Measurements from ENCODE around the gene DCP2. TPM values are rescaled to one million over a fixed set of nuclear protein-coding genes. Genes with fewer than 3 reads are reported as not detected.

DCP2 gene
- total RNA-seq, 1 donor from 2014 or later = 39.7 TPM

DNA sequence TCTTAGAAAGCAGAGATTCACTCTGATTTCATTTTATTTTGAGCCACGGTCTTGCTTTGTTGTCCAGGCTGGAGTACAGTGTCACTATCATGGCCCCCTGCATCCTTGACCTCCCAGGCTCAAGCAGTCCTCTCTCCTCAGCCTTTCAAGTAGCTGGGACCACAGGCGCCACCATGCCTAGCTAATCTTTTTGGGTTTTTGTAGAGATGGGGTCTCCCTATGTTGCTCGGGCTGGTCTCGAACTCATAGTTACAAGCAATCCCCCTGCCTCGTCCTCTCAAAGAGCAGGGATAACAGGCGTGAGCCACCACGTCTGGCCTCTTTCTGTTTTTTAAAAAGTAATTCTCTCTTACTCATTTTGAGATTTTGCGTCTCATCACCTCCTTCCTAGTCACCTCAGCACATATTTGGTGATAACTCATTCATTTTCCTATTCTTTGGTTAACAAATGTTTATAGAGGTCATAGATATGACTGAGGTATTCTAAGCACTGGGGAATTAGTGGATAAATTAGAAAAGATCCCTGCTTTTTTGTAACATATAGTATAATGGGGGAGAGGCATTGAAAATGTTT, 10.8 kb upstream of the DCP2 start:
- DNase-seq (ENCODE audit: low read depth, low spot score) = no peak

DNA sequence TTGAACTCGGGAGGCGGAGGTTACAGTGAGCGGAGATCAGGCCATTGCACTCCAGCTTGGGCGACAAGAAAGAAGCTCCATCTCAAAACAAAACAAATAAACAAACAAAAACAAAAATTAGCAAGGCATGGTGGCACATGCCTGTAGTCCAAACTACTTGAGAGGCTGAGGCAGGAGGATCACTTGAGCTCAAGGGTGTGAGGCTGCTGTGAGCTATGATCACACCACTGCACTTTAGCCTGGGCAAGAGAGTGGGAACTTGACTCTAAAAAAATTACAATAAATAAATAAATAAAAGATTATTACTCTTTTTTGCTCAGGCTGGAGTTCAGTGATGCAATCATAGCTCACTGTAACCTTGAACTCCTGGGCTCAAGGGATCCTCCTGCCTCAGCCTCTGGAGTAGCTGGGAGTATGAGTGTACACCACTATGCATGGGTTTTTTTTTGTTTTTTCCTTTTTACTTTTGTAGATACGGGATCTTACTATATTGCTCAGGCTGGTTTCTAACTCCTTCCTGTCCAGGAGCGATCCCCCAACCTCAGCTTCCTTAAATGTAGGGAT, 9.0 kb upstream of the DCP2 start:
- no peak for DNase-seq (ENCODE audit: low read depth, low spot score)

DNA sequence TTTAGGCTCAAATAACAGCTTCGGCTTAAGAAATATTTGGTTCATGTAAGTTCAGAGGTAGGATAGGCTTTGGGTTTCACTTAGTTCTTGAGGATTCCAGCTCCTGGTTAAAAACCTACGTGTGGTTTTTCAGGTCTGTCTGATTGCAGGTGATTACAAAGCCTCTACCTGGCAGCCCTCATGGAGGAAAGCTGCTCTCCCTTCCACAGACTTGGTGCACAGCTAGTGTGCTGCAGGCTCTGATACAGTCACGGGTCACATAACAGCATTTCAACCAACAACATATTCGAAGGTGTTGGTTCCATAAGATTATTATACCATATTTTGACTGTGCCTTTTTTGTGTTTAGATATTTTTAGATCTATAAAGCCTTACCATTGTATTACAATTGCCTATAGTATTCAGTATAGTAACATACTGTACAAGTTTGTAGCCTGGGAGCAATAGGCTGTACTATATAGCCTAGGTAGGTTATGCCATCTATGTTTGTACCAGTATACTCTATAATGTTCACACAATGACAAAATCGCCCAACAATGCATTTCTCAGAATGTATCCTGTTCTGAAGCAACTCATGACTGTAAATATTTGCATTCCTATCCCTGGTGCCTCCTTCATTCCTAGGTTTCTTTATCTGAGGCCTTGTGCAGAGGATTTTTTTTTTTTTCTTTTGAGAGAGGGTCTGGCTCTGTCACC, 8.0 kb upstream of the DCP2 start:
- DNase-seq (ENCODE audit: low read depth, low spot score) = no peak

DNA sequence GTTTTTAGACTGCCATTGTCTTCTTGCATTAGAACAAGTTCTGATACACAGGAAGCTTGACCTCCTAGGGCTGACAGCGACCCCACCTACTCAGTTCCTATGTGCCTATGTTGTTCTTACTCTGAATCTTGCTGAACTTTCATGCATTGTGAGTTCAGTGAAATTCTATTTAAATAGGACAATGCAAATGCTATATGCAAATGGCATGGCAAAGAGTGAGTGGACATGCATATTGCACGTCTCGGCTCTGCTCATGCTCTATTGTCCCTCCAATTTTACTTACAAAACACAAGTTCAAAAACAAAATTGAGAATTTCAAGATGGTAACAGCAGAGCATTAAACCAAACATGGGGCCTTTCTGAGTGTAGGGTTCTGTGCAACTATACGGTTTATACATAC, 5.3 kb upstream of the DCP2 start:
- no peak for DNase-seq (ENCODE audit: low read depth, low spot score)

DNA sequence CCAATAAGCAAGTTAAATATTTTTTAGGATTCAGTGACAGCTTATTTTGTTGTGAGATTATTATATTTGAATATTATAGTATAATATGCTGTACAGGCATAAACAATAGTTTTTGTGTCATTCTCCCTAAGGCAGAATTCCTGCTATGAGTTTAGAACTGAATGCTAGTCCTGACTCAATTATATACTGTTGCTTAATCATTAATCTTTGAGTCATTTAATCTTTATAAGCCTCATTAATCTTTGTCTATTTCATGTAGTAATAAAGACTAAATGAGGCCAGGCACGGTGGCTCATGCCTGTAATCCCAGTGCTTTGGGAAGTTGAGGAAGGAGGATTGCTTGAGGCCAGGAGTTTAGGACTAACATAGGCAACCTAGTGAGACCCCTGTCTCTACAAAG, 3.6 kb upstream of the DCP2 start:
- no peak for DNase-seq (ENCODE audit: low read depth, low spot score)

DNA sequence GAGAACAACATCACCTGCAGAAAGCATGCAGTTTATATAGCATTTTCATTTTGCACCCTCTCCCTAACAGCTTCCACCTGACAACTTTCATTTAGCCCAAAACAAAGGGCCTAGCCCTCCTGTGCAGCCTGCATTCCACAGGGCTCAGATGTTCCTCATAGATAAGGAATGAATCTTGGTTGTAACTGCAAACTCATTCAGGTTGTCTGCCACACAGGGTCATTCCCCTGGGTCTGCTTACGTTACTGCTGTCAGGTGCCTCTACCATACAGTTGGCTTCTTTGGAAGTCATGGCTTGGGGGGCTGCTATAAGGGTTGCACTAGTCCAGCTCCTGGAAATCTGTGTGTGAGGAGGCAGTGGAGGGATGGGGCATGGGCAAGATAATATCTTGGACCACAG, 2.7 kb upstream of the DCP2 start:
- no peak for DNase-seq (ENCODE audit: low read depth, low spot score)

DNA sequence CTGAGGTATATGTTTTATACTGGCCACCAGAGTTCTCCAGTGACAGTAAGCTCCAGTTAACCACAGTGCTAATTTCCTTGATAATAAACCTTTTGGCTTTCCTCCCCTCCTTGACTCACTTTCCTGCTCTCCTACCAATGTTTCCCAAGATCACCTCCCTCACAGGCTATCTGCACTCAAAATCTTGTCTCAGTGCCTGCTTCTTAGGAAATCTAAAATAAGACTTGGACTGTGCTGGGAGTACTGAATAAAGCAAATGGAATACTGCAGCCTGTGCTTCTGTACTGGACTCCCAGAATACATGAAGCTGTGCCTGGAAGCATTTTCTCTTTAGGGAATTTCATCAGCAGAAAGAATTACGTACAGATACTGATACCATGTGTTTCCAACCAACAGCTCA, 1.7 kb upstream of the DCP2 start:
- no peak for DNase-seq (ENCODE audit: low read depth, low spot score)

DNA sequence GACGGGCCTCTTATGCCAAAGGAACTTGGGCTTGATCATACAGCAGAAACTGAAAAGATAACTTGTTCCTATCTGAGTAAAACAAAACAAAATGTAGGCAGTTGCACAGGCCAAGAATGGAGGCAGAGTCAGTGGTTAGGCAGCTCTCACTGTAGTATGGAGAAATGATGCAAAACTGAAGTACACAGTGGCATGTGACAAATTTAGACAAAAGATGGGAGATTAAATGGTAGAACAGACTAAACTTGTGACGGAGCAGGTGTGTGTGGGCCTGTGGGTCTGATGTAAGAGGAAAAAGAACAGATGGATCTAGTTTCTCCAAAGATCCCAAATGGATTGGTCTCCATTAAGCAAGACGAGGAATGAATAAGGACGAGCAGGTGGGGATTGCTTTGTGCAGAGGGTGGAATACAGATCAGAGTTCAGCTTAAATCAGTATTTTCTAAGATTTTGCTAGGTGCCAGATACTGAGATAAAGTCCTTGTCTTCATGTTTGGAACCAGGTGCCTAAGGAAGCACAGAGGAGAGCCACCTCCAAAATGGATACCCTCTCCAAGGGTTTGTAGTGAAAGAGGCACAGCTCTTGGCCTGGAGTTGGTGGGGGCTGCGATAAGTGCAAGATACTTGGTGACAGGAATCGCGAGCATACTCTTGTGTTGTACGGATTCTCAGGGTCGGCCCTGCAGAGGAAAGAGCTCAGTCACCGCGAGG, 722 bp upstream of the DCP2 start:
- no peak for DNase-seq (ENCODE audit: low read depth, low spot score)

DNA sequence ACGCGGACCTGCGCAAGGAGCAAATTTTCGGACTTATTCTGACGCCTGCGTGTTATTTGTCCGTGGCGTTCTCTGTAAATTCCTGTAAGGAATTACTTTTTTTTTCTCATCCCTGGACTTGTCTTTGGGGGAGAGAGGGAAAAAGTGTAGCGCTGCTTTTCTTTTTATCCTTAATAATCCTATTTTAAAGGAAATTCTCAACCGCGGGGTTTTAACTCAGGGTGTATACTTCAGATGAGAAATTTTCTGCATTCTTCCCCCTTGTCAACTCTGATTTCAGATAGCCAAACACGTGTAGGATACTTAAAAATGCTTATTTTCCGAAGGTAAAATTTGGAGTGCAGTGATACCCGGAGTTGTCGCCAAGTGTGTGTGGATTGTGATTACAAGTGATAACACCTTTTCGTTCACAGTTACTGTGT, 853 bp downstream of the DCP2 start:
- DNase-seq (ENCODE audit: low read depth, low spot score) = no peak

DNA sequence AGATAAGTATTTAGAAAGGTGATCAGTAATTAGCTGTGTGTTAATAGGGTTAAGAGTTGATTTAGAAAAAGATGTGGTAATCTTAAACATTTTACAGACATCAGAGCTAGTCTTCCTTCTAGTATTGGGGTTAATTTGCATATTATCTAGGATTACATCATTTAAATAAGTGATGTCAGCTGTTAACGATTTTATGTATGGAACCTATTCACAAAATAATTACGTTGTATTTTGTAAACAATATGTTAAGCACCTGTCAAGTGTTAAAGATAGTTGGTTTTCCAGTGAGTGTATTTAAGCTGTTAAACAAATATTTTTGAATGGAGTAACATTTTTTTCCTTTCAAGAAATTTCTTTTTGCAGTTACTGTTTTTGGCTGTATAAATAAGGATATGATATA, 2.2 kb downstream of the DCP2 start:
- no peak for DNase-seq (ENCODE audit: low read depth, low spot score)

DNA sequence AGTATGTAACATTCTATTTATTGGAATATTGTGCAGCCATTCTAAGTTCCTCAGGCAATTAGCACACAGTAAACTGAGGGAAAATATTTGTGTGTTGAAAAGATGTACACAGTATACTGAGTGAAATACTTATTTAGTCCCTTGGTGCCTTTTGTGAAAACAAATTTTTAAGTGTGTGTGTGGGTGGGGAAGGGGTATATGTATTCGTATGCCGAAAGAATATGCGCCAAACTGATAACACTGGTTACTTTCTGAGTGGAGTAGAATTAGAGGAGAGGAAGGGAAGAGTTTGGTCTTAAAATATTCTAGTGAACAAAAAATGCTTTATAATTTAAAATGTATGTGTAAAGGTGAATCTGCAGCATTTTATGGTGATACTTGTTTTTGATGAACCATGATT, 3.1 kb downstream of the DCP2 start:
- no peak for DNase-seq (ENCODE audit: low read depth, low spot score)

DNA sequence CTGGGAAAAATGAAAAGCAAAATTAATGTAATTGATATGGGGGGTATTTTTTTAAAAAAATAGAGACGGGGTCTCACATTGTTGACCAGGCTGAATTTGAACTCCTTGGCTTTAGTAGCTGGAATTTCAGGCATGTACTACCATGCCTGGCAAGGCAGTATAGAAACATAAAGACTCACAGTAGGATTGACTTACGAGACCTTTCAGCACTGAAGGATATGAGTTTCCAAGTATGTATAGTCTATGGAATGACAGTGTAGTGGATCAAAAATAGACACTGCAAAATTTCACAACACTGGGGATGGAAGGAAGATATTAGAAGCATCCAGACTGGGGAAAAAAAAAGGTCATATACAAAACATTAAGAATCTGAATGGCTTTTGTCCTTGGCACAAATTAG, 6.8 kb downstream of the DCP2 start:
- no peak for DNase-seq (ENCODE audit: low read depth, low spot score)

DNA sequence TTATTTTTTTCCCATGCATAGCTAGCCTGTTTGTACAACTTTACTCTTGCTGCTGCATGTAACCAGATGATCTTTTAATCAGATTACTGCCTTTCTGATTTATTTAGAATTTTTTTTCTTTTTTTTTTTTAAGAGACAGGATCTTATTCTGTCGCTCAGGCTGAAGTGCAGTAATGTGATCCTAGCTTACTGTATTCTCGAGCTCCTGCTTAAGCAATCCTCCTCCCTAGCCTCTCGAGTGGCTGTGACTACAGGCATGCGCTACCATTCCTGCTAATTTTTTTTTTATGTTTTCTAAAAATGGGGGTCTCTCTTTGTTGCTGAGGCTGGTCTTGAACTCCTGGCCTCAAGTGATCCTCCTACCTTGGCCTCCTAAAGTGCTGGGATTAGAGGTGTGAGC, 9.6 kb downstream of the DCP2 start:
- no peak for DNase-seq (ENCODE audit: low read depth, low spot score)

DNA sequence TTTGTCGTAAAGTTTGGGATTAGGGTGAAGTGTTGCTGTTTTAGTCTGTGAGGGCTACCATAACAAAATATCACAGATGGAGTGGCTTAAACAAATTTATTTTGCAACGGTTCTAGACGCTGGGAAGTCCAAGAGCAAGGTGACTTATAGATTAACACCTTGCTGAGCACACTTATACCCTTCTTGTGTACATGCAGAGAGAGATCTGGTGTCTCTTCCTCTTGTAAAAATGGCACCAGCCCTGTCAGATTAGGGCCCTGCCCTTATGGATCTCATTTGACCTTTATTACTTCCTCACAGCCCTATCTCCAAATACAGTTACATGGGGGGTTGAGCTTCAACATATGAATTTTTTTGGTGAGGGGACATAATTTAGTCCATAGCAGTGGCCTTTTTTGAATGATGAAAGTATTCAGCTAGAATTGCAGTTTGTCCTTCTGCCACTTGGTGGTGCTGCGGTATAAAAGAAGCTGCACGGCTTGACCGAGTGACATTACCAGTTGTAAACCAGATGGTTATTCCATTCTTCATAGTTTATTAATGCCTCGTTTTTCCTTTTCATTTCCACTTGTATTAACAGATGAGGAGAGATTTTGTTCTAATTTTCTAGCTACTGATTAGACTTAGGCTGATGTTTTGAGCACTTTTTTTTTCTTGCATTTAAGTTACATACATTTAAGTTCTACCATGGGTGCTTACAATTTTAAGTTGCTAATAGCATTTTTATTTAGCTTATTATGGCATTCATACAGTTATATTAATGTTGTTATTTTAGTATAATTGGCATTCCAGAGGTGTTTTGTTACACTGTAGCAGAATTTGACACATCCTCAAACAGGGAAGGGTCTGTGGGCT, 19.4 kb downstream of the DCP2 start:
- DNase-seq (ENCODE audit: low read depth, low spot score) = no peak

DNA sequence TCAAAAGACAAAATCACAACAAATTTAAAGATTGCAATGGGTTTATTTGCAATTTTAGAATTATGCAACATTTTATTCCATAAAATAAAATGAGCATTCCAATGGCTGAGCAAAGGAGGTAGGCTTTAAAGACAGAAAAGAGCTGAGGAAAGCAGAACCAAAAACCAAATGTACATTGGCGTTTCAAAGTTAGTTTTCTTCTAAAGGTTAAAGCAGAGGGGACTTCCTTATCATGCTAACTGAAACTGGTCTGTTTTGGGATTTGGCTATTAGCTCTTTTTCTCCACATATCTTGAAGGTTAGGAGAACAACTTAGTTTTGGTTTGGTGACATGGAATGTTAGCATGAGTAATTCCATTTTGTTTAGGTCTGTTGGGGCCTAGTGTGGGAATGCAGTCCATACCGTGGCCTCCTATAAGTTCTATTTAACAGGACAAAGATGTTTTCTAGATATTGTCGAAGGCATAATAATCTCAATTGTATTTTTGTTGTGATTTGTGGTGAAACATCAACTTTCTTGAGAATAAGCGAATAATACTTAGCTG, 20.3 kb downstream of the DCP2 start:
- no peak for DNase-seq (ENCODE audit: low read depth, low spot score)

DNA sequence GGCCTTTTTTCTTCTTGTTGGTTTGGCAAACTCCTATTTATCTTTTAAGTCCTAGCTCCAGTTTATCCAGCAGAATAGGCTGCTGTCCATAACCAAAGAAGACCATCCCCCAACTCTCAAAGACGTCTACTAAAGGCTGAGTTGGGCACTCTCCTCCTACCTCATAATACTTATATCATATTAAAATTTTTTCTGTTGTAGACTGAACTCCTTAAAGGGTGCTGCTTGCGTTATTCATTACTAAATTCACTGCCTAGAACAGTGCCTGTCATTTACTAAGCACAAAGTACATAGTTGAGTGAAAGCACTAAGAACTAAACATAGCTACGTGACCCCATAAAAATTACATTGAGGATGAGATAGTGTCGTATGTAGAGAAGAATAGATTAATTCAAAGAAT, 21.7 kb downstream of the DCP2 start:
- no peak for DNase-seq (ENCODE audit: low read depth, low spot score)

DNA sequence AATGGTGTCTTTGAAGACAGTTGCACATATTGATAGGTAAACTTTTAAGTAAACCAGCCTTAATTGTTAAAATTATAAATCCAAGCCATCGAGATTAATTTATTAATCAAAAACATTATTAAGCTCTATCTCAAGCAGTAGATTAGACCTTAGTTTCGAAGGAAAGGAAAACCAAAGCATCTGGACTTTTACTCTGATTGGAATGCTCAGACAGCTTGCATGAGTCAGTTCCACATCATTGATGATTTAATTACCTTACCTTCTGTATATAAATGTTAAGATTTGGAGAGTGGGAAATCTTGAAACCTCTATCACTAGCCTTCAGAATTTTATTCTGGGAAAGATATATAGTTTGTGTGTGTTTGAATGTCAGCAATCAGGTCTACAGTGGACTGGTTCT, 23.9 kb downstream of the DCP2 start:
- DNase-seq (ENCODE audit: low read depth, low spot score) = no peak

DNA sequence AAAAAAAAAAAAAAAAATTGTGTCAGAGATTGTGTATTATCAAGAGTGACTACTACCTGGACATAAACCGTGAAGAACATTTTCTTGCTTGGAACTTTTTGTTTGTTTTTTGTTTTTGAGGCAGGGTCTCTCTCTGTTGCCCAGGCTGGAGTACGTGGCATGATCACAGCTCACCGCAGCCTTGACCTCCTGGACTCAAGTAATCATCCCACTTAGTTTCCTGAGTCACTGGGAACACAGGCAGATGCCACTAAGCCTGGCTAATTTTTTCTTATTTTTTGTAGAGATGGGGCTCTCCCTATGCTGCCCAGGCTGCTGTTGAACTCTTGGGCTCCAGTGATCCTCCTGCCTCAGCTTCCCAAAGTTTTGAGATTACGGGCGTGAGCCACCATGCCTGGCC, 25.8 kb downstream of the DCP2 start:
- no peak for DNase-seq (ENCODE audit: low read depth, low spot score)

DNA sequence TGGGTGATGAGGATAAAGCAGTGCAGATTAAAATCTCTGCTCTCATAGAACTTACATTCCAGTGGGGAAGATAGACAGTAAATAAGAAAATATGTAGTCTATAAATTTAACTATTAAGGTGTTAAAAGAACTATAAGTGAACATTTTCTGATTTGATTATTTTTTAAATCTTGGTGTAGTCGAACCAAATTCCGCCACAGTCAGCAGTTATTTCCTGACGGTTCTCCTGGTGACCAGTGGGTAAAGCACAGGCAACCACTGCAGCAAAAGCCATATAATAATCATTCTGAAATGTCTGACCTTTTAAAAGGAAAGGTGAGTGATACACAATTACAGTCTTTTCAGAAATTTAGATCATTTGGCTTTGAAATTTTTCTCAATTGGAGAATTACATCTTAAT, 27.2 kb downstream of the DCP2 start:
- no peak for DNase-seq (ENCODE audit: low read depth, low spot score)

DNA sequence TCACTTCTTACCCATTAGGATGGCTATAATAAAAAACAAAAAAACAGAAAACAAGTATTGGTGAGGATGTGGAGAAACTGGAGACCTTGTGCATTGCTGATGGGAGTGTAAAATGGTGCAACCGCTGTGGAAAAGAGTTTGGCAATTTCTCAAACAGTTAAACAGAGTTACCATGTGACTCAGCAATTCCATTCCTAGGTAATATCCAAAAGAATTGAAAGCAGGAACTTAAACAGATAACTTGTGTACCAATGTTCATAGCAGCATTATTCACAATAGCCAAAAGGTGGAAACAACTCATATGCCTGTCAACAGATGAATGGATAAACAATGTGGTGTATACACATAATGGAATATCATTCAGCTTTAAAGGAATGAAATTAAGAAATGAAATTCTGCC, 28.9 kb downstream of the DCP2 start:
- no peak for DNase-seq (ENCODE audit: low read depth, low spot score)

DNA sequence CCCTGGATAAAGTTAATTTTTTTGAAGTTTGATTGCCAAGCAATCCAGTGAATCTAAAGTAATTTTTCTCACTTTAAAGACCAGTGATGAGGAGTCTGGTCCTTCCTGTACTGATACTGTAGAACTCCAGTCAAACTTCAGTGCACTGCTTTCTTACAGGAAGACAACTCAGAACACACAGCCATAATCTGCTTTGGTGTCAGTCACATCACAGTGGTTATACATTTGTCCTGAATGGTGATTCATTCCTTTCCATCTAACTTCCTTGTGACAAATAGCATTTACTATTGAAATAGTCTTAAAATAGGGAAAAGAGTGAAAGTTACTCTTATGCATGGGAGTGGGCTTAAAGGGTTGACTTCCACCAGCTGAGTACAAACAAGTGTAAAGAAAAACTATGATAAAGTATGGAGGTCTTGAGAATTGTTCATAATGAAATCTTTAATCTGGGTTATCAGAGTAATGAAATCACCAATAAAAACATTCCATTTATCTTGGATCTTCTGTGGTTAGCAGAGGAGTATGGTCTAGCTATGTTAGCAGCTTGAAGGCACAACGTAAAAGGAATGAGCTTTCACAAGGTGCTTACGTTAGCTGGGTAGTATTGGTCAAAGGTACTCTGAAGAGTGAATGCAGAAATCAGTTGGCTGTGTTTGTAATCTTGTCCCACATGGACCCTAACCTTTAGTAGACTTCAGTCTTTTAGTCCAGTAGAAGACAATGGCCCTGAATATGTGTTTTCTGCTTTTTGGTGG, 41.5 kb downstream of the DCP2 start:
- no peak for DNase-seq (ENCODE audit: low read depth, low spot score)

Data from pulmonary artery endothelial cell (primary cell).